BLaER1 (cell line): Measurements from ENCODE around the gene MAPRE2.
A peak's percentile ranks its signal among the peaks of the same experiment; 100 is the strongest.

ENCODE experiments used
- H3K27ac ChIP-seq: shearing (Covaris generic); formaldehyde crosslinking; 2 replicates; pipeline ENCODE4 v1.8.1; 2022
- H3K27me3 ChIP-seq: shearing (Covaris generic); formaldehyde crosslinking; 2 replicates; pipeline ENCODE4 v1.8.1; 2022
- H3K36me3 ChIP-seq: shearing (Covaris generic); formaldehyde crosslinking; 2 replicates; pipeline ENCODE4 v1.8.1; 2022
- H3K4me1 ChIP-seq: shearing (Covaris generic); formaldehyde crosslinking; 2 replicates; pipeline ENCODE4 v1.8.1; 2022
- H3K4me2 ChIP-seq: shearing (Covaris generic); formaldehyde crosslinking; 2 replicates; pipeline ENCODE4 v1.8.1; 2022
- H3K4me3 ChIP-seq: shearing (Covaris generic); formaldehyde crosslinking; 2 replicates; pipeline ENCODE4 v1.8.1; 2022
- H3K9ac ChIP-seq: shearing (Covaris generic); formaldehyde crosslinking; 2 replicates; pipeline ENCODE4 v1.8.1; 2022
- H3K9me3 ChIP-seq: shearing (Covaris generic); formaldehyde crosslinking; 2 replicates; pipeline ENCODE4 v1.8.1; 2022
- H4K20me1 ChIP-seq: shearing (Covaris generic); formaldehyde crosslinking; 2 replicates; pipeline ENCODE4 v1.8.1; 2022
- Cebpa-rat ChIP-seq: shearing (Covaris generic); IDR thresholded peaks from 2 replicates; pipeline ENCODE4 v1.8.1; 2022

Gene MAPRE2

DNA sequence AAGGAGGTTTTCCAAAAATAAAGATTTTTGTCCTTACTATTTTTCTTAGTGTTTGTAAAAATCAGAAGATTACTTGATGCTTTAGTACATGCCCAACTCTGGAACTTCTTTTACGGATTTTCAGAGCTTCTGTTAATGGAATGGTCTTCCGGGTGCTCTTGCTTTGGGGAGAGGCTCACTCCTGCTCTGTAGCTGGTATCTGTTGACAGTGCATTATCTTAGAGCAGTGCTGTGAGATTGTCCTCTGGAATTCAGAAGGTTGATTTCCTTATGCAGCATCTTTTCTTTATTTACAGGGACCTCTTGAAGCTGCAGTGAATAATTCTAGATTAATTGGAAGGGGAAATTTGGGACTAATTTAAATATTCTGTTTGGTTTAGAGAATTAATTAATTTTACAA is 4.6 kb downstream of the MAPRE2 start:
- H3K27me3 ChIP-seq: no peaks in the 10 kb centered on the region
- H3K9me3 ChIP-seq: no peaks in the 10 kb centered on the region
- H3K4me3 ChIP-seq: no peak overlapping the region
- H3K4me1 ChIP-seq: peaks cover 65% of the 10 kb centered on the region
- peak overlapping the region; percentile 88 for H3K4me2 ChIP-seq
- no peak for TF ChIP-seq Cebpa-rat
- peak overlapping the region; percentile 46; the same call in 1 of the 2 replicates for H3K9ac ChIP-seq
- H4K20me1 ChIP-seq: peaks cover 74% of the 10 kb centered on the region
- 0 out of 2 replicates have a peak, but pooled peaks cover 3% of the 10 kb centered on the region for H3K36me3 ChIP-seq
- H3K27ac ChIP-seq: peak overlapping the region; percentile 46; the same call in 1 of the 2 replicates

DNA sequence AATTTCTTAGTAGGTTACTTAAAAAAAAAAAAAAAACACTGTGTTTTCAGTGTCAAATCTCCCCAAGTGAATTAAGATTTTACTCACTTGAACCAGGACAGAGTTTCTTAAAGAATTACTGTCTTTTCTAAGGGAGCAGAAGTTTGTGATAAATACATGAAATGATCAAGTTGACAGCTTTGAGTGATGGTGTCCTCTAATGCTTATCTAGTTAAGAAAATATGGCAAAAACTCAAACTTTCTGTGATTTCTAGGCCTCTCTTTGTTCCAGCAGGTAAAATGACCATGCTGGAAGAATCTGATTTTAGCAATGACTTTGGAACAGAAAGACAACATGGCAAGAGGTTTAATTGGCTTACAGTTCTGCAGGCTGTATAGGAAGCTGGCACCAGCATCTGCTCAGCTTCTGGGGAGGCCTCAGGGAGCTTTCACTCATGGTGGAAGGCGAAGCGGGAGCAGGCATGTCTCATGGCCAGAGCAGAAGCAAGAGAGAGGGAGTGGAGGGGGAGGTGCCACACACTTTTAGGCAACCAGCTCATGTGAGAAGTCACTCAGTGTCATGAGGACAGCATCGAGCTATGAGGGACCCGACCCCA is 6.6 kb downstream of the MAPRE2 start:
- Histone ChIP-seq H3K9me3 (no peaks in the 10 kb centered on the region), H3K9ac (no peak overlapping the region), H3K4me3 (no peak overlapping the region), H3K4me2 (no peak overlapping the region), H4K20me1 (peaks cover 67% of the 10 kb centered on the region), H3K27ac (no peak overlapping the region), H3K4me1 (peaks cover 71% of the 10 kb centered on the region), H3K36me3 (0 out of 2 replicates have a peak, but pooled peaks cover 3% of the 10 kb centered on the region), H3K27me3 (no peaks in the 10 kb centered on the region)
- no peak for TF ChIP-seq Cebpa-rat

DNA sequence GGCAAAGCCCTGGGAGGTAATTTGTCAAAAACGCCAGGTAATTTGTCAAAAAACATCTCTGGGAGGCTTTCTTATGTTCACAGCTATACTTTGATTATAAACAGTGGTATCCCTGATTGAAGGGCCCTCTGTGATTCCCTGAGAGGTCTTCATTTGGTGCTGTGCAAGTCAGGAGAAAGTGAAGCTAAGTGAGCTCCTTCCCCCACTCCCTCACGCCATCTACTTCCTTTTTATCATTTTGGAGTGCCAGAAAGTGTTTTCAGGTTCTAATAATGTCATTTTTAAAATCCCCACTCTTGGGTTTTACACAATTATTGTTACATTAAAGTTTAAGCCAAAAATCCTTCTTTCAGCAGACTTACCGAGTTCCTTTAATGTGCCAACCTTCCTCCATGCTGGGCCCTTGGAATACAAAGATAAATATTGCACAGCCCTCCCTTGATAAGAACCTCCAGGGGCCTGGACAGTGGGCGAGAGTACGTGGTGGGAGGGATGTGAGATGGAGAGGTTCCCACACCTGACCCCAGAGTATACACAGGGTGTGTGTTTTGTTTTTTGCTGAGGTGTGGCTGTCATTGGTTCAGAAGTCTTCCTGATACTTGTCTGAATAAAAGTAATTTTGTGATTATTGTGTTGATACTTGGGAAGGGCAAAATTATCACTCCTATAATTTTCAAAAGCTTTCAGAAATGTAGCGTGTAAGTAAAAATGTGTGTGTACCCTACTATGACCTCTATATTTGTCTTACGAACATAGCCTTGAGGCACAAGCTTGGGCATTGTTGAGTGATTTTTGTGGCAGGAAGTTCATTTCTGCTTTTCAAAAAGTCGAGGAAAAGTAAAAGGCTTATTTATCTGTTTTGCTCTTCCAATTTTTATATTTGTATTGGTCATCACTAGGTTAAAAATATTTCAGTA is 8.2 kb downstream of the MAPRE2 start:
- H3K36me3 ChIP-seq: 0 out of 2 replicates have a peak, but pooled peaks cover 7% of the 10 kb centered on the region
- H3K4me2 ChIP-seq: peak overlapping the region; percentile 88

DNA sequence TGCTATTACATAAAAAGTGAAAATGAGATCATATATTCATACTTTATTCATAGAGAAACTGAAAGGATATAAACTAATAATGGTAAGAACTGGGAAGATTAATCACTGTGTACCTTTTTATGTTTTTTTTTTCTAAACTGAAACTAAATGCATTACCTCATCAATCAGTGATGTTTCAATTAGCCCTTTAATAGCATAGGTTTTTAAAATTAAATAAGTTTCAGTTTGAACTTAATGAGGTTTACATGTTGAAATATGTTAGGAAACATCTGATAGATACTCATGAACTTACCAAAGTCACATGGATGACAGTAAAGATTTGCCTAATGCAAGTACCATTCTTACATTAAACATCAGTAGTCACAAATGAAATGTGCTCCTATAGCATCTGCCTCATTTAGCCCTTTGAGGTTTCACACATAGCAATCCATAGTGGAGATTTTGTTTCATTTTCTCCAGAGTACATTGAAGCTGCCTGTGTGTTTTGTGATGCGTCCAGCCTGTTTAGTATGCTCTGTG is 8.9 kb downstream of the MAPRE2 start:
- H3K9me3 ChIP-seq: peaks cover 18% of the 10 kb centered on the region
- H3K27ac ChIP-seq: peak overlapping the region; percentile 76
- no peak for TF ChIP-seq Cebpa-rat
- peaks cover 47% of the 10 kb centered on the region for H4K20me1 ChIP-seq
- peaks cover 57% of the 10 kb centered on the region for H3K4me1 ChIP-seq
- peak overlapping the region; percentile 88 for H3K4me2 ChIP-seq
- H3K36me3 ChIP-seq: peaks cover 7% of the 10 kb centered on the region; the same call in 1 of the 2 replicates
- 0 out of 2 replicates have a peak overlapping the region, but pooled peaks have one; percentile 24 for H3K4me3 ChIP-seq
- peak overlapping the region; percentile 49 for H3K9ac ChIP-seq
- no peaks in the 10 kb centered on the region for H3K27me3 ChIP-seq

More for the DNA sequence above, 8.2 kb downstream of the MAPRE2 start:
- H3K4me3 ChIP-seq: 0 out of 2 replicates have a peak overlapping the region, but pooled peaks have one; percentile 24
- H3K4me1 ChIP-seq: peaks cover 60% of the 10 kb centered on the region
- no peaks in the 10 kb centered on the region for H3K27me3 ChIP-seq
- TF ChIP-seq Cebpa-rat: no peak
- H3K9ac ChIP-seq: peak overlapping the region; percentile 43; the same call in 1 of the 2 replicates
- peaks cover 12% of the 10 kb centered on the region for H3K9me3 ChIP-seq
- peaks cover 54% of the 10 kb centered on the region for H4K20me1 ChIP-seq
- peak overlapping the region; percentile 76 for H3K27ac ChIP-seq

DNA sequence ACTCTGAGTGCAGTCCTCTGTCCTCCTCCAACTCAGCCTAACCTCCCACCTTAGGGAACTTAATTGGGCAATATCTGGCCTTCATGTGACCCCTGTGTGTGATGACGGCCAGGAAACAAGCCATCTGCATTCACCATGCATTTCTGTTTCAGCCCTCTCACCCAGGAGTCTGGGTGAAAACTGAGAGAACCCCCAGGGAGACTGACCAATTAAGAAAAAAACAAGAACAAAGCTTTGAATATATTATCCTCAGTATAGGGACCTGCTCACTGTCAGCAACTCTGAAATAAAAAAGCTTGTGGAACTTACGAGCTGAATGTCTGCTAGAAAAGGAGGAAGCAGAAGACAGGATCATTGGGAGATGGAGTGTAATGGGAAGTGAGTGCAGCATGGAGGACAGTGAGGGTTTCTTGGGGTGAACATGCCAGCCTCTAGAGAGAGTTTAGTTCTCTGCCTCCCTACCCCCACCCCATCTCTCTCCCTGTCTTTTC is 9.5 kb downstream of the MAPRE2 start:
- H3K4me2 ChIP-seq: peak overlapping the region; percentile 88
- peak overlapping the region; percentile 63 for H3K27ac ChIP-seq
- peak overlapping the region; percentile 49 for H3K9ac ChIP-seq
- peaks cover 50% of the 10 kb centered on the region for H3K4me1 ChIP-seq
- TF ChIP-seq Cebpa-rat: no peak; the same call in 1 of the 2 replicates
- H3K36me3 ChIP-seq: peaks cover 7% of the 10 kb centered on the region; the same call in 1 of the 2 replicates
- H4K20me1 ChIP-seq: peaks cover 40% of the 10 kb centered on the region
- no peaks in the 10 kb centered on the region for H3K27me3 ChIP-seq
- peaks cover 23% of the 10 kb centered on the region for H3K9me3 ChIP-seq
- H3K4me3 ChIP-seq: no peak overlapping the region

DNA sequence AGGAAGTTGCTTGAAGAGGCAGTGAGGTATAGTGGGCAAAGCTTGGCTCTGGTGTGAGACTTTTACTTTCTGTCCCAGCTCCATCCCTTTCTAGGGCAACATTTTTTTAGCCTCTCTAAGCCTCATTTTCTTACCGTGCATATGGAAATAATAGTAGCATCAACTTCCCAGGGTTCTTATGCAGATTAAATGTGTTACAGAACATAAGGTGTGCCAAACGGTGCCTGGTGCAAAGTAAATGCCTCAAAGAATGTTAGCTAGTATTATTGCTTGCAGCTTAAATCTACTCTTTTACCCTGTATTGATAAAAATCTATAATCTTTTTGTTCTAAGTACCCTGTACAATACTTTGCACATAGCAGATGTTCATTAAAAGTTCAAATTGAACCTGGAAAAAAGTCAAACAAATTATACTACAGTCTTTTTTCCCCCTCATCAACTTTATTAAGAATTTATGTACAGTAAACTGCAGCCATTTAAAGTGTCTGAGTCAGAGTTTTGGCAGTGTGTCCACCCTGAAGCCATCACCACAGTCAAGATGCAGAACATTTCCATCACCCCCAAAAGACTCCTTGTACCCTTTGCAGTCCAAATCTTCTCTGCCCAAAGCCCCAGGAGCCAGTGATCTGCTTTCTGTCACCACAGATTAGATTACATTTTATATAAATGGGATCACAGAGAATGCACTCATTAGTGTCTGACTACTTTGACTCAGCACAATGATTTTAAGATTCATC is 10.6 kb downstream of the MAPRE2 start:
- Histone ChIP-seq H3K36me3 (peaks cover 7% of the 10 kb centered on the region; the same call in 1 of the 2 replicates), H3K4me3 (no peak overlapping the region), H3K9me3 (peaks cover 23% of the 10 kb centered on the region), H3K4me1 (peaks cover 40% of the 10 kb centered on the region), H4K20me1 (peaks cover 36% of the 10 kb centered on the region; the same call in 1 of the 2 replicates), H3K27ac (no peak overlapping the region), H3K27me3 (no peaks in the 10 kb centered on the region), H3K9ac (no peak overlapping the region), H3K4me2 (no peak overlapping the region)
- no peak for TF ChIP-seq Cebpa-rat

DNA sequence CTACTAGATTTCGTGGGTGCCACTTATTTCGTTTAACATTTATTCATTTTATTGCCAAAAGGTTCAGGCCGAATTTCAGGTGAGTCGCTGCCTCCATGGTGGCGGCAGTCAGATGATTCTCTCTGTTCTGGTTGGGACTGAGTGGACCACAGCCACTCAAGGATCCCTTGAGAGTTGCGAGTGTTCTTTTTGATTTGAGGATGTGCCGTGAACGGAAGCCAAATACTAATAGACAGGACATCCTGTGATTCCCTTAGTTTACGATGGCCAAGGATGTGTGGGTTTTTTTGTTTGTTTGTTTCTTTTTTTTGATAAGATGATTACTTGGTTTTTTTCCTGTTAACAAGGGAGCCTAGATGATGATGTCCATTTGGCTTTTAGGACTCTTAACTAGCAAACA is 13.2 kb downstream of the MAPRE2 start:
- Histone ChIP-seq H3K36me3 (peaks cover 7% of the 10 kb centered on the region), H3K27me3 (no peaks in the 10 kb centered on the region), H3K4me3 (no peak overlapping the region), H3K4me1 (peaks cover 32% of the 10 kb centered on the region), H3K27ac (no peak overlapping the region), H4K20me1 (peaks cover 53% of the 10 kb centered on the region), H3K9me3 (peaks cover 23% of the 10 kb centered on the region), H3K4me2 (peak overlapping the region; percentile 55), H3K9ac (no peak overlapping the region)
- no peak for TF ChIP-seq Cebpa-rat

DNA sequence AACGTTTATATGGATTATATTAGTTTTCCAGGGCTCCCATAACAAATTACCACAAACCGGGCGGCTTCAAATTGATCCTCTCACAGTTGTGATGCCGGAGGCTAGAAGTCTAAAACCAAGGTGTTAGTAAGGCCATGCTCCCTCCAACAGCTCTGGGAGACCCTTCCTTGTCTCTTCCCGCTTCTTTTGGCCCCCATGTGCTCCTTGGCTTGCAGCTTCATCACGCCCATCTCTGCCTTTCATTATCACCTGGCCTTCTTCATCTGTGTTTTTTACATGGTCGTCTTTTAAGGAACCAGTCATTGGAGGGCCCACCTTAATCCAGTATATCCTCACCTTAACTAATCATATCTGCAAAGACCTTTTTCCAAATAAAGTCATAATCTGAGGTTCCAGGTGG is 13.9 kb downstream of the MAPRE2 start:
- H4K20me1 ChIP-seq: peaks cover 53% of the 10 kb centered on the region
- H3K4me2 ChIP-seq: no peak overlapping the region
- H3K4me1 ChIP-seq: peaks cover 25% of the 10 kb centered on the region
- no peak overlapping the region for H3K9ac ChIP-seq
- no peak overlapping the region for H3K4me3 ChIP-seq
- TF ChIP-seq Cebpa-rat: no peak
- peaks cover 23% of the 10 kb centered on the region for H3K9me3 ChIP-seq
- peaks cover 14% of the 10 kb centered on the region for H3K36me3 ChIP-seq
- no peak overlapping the region for H3K27ac ChIP-seq
- H3K27me3 ChIP-seq: no peaks in the 10 kb centered on the region

DNA sequence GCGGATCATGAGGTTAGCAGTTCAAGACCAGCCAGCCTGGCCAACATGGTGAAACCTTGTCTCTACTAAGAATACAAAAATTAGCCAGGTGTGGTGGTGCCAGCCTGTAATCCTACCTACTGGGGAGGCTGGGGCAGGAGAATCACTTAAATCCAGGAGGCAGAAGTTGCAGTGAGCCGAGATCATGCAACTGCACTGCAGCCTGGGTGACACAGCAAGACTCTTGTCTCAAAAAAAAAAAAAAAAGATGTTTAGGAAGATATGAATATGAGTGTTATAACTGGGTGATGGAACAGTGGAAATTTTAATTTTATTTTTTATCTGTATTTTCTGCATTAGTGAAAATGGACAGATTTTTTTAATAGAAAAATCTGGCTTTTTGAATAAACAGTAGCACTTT is 14.5 kb downstream of the MAPRE2 start:
- Histone ChIP-seq H3K4me2 (no peak overlapping the region), H3K9me3 (peaks cover 23% of the 10 kb centered on the region), H3K9ac (no peak overlapping the region), H3K36me3 (peaks cover 16% of the 10 kb centered on the region), H4K20me1 (peaks cover 53% of the 10 kb centered on the region), H3K27ac (no peak overlapping the region), H3K4me1 (peaks cover 19% of the 10 kb centered on the region), H3K27me3 (no peaks in the 10 kb centered on the region), H3K4me3 (no peak overlapping the region)
- no peak for TF ChIP-seq Cebpa-rat
